D341Med (cell line): ENCODE results near the gene NXPH2.
"Not testable (repeated sequence)": the region's sequence is repeated elsewhere in the genome, so short reads cannot be mapped to it uniquely, and the experiment has no call there.

Source experiments
- DNase-seq: peaks from one replicate; pipeline ENCODE4 v3.0.0; 2012; ENCODE audit warnings: low spot score

NXPH2 gene

GRCh38 chr2:138708682-138709241 is 71.4 kb downstream of the NXPH2 start:
- DNase-seq: no peak

GRCh38 chr2:138707392-138708074 is 72.7 kb downstream of the NXPH2 start:
- DNase-seq: no peak

- no peak for DNase-seq
Measured at GRCh38 chr2:138703242-138703641, 76.9 kb downstream of the NXPH2 start.

GRCh38 chr2:138700716-138701115 is 79.5 kb downstream of the NXPH2 start:
- DNase-seq: no peak

GRCh38 chr2:138699421-138699820 is 80.8 kb downstream of the NXPH2 start:
- no peak for DNase-seq

- DNase-seq: no peak
Measured at GRCh38 chr2:138698428-138698827, 81.8 kb downstream of the NXPH2 start.

GRCh38 chr2:138691667-138692066 is 88.5 kb downstream of the NXPH2 start:
- no peak for DNase-seq

GRCh38 chr2:138689705-138690104 is 90.5 kb downstream of the NXPH2 start:
- DNase-seq: no peak

GRCh38 chr2:138682163-138682562 is 98.0 kb downstream of the NXPH2 start:
- DNase-seq: no peak

GRCh38 chr2:138677221-138677620 is 103.0 kb downstream of the NXPH2 start:
- DNase-seq: no peak

- DNase-seq: no peak
Measured at GRCh38 chr2:138676619-138677021, 103.6 kb downstream of the NXPH2 start.

- DNase-seq: no peak
Measured at GRCh38 chr2:138671566-138671965, 108.6 kb downstream of the NXPH2 start.

GRCh38 chr2:138670734-138671133 is 109.5 kb downstream of the NXPH2 start:
- no peak for DNase-seq

- DNase-seq: no peak
Measured at GRCh38 chr2:138665937-138666336, 114.3 kb downstream of the NXPH2 start.

GRCh38 chr2:138658187-138658894 is 121.8 kb downstream of the NXPH2 start:
- DNase-seq: no peak

GRCh38 chr2:138654146-138654545 is 126.0 kb downstream of the NXPH2 start:
- DNase-seq: no peak

- no peak for DNase-seq
Measured at GRCh38 chr2:138652378-138652777, 127.8 kb downstream of the NXPH2 start.

GRCh38 chr2:138649571-138649970 is 130.6 kb downstream of the NXPH2 start:
- DNase-seq: no peak

- DNase-seq: no peak
Measured at GRCh38 chr2:138648606-138649005, 131.6 kb downstream of the NXPH2 start.

- DNase-seq: not testable (repeated sequence)
Measured at GRCh38 chr2:138644776-138645175, 135.4 kb downstream of the NXPH2 start.

- no peak for DNase-seq
Measured at GRCh38 chr2:138640921-138641676, 139.1 kb downstream of the NXPH2 start.

- no peak for DNase-seq
Measured at GRCh38 chr2:138637686-138638085, 142.5 kb downstream of the NXPH2 start.

- no peak for DNase-seq
Measured at GRCh38 chr2:138637061-138637460, 143.1 kb downstream of the NXPH2 start.
